Neural cell (in vitro differentiated cells): Measurements from ENCODE around the gene EYA4. TPM values are rescaled to one million over a fixed set of nuclear protein-coding genes. Genes with fewer than 3 reads are reported as not detected.

Experiments used
- H2AFZ ChIP-seq: fragments of 200-600, 300-800 bp; sonication (generic), shearing (Covaris generic); 2 replicates; pipeline ENCODE4 v1.6.0; 2014; ENCODE audit warnings: low read depth, mild to moderate bottlenecking, antibody characterized with exemption, low read length, moderate library complexity
- H3F3A ChIP-seq: fragments of 200-600 bp; shearing (Covaris generic); 2 replicates; pipeline ENCODE4 v1.6.1; 2016; ENCODE audit warnings: mild to moderate bottlenecking, moderate library complexity, mixed read lengths, antibody characterized with exemption, low read length; ENCODE audit not compliant: insufficient read depth, poor library complexity, severe bottlenecking
- H3K27ac ChIP-seq: fragments of 200-600, 300-800 bp; sonication (generic), shearing (Covaris generic); 2 replicates; pipeline ENCODE4 v1.5.1; 2014; ENCODE audit warnings: mild to moderate bottlenecking, low read length, moderate library complexity
- H3K27me3 ChIP-seq: fragments of 300-800, 200-600 bp; sonication (generic), shearing (Covaris generic); 2 replicates; pipeline ENCODE4 v1.6.0; 2014; ENCODE audit warnings: mild to moderate bottlenecking, low read depth, low read length, moderate library complexity; ENCODE audit not compliant: insufficient read depth
- H3K36me3 ChIP-seq: fragments of 300-800, 200-600 bp; sonication (generic), shearing (Covaris generic); 2 replicates; pipeline ENCODE4 v1.5.1; 2014; ENCODE audit warnings: mild to moderate bottlenecking, antibody characterized with exemption, low read length, moderate library complexity; ENCODE audit not compliant: insufficient read depth
- H3K4me2 ChIP-seq: fragments of 300-800, 200-600 bp; sonication (generic), shearing (Covaris generic); 2 replicates; pipeline ENCODE4 v1.6.0; 2014; ENCODE audit warnings: mild to moderate bottlenecking, low read length
- H3K4me3 ChIP-seq: fragments of 300-800, 200-600 bp; sonication (generic), shearing (Covaris generic); 2 replicates; pipeline ENCODE4 v1.5.1; 2014; ENCODE audit warnings: mild to moderate bottlenecking, low read length, moderate library complexity
- H3K79me2 ChIP-seq: fragments of 200-600 bp; shearing (Covaris generic); replicated peaks from 2 replicates; pipeline ENCODE4 v1.6.0; 2014; ENCODE audit warnings: mild to moderate bottlenecking, low read length, moderate library complexity; ENCODE audit not compliant: insufficient read depth
- H3K9ac ChIP-seq: fragments of 300-800, 200-600 bp; sonication (generic), shearing (Covaris generic); 2 replicates; pipeline ENCODE4 v1.6.1; 2016; ENCODE audit warnings: mild to moderate bottlenecking, low read length, mixed read lengths
- H3K9me2 ChIP-seq: fragments of 200-600 bp; shearing (Covaris generic); 2 replicates; pipeline ENCODE4 v1.6.1; 2016; ENCODE audit warnings: mild to moderate bottlenecking, low read length, mixed read lengths; ENCODE audit not compliant: insufficient read depth
- H3K9me3 ChIP-seq: fragments of 200-600, 300-800 bp; sonication (generic), shearing (Covaris generic); 2 replicates; pipeline ENCODE4 v1.6.1; 2016; ENCODE audit warnings: mild to moderate bottlenecking, mixed run types, low read length, moderate library complexity, mixed read lengths
- H4K20me1 ChIP-seq: fragments of 200-600 bp; shearing (Covaris generic); 2 replicates; pipeline ENCODE4 v1.6.1; 2016; ENCODE audit warnings: mild to moderate bottlenecking, mixed run types; ENCODE audit not compliant: insufficient read depth
- EP300 ChIP-seq: fragments of 450-650 bp; conservative IDR thresholded peaks from 2 replicates; pipeline ENCODE4 v1.6.1; 2014; ENCODE audit warnings: antibody characterized with exemption, mild to moderate bottlenecking, moderate library complexity; ENCODE audit not compliant: poor library complexity, severe bottlenecking
- EZH2 ChIP-seq: fragments of 200-600, 300-800 bp; shearing (Covaris generic), sonication (generic); IDR thresholded peaks from 2 replicates; pipeline ENCODE4 v1.6.1; 2014; ENCODE audit warnings: antibody characterized with exemption, low read length, borderline replicate concordance, mild to moderate bottlenecking; ENCODE audit not compliant: insufficient read depth, poor library complexity, severe bottlenecking
- MXI1 ChIP-seq: fragments of 450-650 bp; conservative IDR thresholded peaks from 2 replicates; pipeline ENCODE4 v1.6.1; 2014; ENCODE audit warnings: antibody characterized with exemption, mild to moderate bottlenecking; ENCODE audit not compliant: poor library complexity, severe bottlenecking
- POLR2AphosphoS5 ChIP-seq: IDR thresholded peaks from 2 replicates; pipeline ENCODE4 v1.6.1; 2012
- RAD21 ChIP-seq: fragments of 450-650 bp; conservative IDR thresholded peaks from 2 replicates; pipeline ENCODE4 v1.6.1; 2014; ENCODE audit warnings: antibody characterized with exemption, mild to moderate bottlenecking, moderate library complexity
- SMC3 ChIP-seq: fragments of 450-650 bp; conservative IDR thresholded peaks from 2 replicates; pipeline ENCODE4 v1.6.1; 2014; ENCODE audit warnings: antibody characterized with exemption, mild to moderate bottlenecking, moderate library complexity; ENCODE audit not compliant: poor library complexity
- TAF1 ChIP-seq: IDR thresholded peaks from 2 replicates; pipeline ENCODE4 v1.6.1; 2012; ENCODE audit warnings: low read depth
- polyA plus RNA-seq: library from polyadenylated mRNA; depleted of rRNA; stranded (reverse); fragments of >200 nt; gene quantifications from 2 replicates; pipeline ENCODE4 v1.2.3, GENCODE V29; 2014
- TF ChIP-seq, protein P1 (sequence below): IDR thresholded peaks from 2 replicates; pipeline ENCODE4 v1.6.1; 2012; ENCODE audit warnings: borderline replicate concordance
- TF ChIP-seq, protein P2 (sequence below): fragments of 450-650 bp; IDR thresholded peaks from 2 replicates; pipeline ENCODE4 v1.5.1; 2014; ENCODE audit warnings: antibody characterized with exemption, mild to moderate bottlenecking, moderate library complexity; ENCODE audit not compliant: poor library complexity, severe bottlenecking

The EYA4 gene
- polyA plus RNA-seq, 1 donor from 2014 or later: 2.6 TPM

DNA sequence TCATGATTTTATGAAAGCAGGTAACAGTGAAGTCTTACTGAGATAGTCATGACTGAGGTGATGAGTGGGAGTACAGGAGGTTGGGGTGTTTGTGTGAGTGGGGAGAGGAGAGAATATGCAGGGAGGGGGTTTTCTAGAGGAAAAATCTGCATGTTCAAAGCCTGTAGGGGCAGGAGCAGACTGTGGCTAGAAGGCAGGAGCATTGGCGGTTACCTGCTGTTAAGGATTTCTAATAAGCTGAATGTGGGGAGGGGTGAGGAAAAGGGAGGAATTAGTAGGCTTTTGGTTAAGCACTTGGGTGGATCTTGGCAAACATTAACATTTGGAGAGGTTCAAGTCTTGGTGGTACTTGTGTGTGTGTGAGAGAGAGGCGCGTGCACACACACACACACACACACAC, 70.8 kb downstream of the EYA4 start:
- Histone ChIP-seq H3K79me2 (no peaks in the 10 kb centered on the region), H2AFZ (no peak overlapping the region), H3K9ac (no peak overlapping the region), H3K36me3 (no peaks in the 10 kb centered on the region), H4K20me1 (no peaks in the 10 kb centered on the region), H3K4me3 (no peak overlapping the region), H3K9me2 (no peaks in the 10 kb centered on the region), H3F3A (no peaks in the 10 kb centered on the region), H3K27ac (no peak overlapping the region), H3K27me3 (no peaks in the 10 kb centered on the region), H3K9me3 (no peaks in the 10 kb centered on the region), H3K4me2 (no peak overlapping the region)
- no peak for TF ChIP-seq EP300
- no peak for TF ChIP-seq SMC3
- no peak for TF ChIP-seq TAF1
- TF ChIP-seq, protein P1, sequence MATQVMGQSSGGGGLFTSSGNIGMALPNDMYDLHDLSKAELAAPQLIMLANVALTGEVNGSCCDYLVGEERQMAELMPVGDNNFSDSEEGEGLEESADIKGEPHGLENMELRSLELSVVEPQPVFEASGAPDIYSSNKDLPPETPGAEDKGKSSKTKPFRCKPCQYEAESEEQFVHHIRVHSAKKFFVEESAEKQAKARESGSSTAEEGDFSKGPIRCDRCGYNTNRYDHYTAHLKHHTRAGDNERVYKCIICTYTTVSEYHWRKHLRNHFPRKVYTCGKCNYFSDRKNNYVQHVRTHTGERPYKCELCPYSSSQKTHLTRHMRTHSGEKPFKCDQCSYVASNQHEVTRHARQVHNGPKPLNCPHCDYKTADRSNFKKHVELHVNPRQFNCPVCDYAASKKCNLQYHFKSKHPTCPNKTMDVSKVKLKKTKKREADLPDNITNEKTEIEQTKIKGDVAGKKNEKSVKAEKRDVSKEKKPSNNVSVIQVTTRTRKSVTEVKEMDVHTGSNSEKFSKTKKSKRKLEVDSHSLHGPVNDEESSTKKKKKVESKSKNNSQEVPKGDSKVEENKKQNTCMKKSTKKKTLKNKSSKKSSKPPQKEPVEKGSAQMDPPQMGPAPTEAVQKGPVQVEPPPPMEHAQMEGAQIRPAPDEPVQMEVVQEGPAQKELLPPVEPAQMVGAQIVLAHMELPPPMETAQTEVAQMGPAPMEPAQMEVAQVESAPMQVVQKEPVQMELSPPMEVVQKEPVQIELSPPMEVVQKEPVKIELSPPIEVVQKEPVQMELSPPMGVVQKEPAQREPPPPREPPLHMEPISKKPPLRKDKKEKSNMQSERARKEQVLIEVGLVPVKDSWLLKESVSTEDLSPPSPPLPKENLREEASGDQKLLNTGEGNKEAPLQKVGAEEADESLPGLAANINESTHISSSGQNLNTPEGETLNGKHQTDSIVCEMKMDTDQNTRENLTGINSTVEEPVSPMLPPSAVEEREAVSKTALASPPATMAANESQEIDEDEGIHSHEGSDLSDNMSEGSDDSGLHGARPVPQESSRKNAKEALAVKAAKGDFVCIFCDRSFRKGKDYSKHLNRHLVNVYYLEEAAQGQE: no peak

DNA sequence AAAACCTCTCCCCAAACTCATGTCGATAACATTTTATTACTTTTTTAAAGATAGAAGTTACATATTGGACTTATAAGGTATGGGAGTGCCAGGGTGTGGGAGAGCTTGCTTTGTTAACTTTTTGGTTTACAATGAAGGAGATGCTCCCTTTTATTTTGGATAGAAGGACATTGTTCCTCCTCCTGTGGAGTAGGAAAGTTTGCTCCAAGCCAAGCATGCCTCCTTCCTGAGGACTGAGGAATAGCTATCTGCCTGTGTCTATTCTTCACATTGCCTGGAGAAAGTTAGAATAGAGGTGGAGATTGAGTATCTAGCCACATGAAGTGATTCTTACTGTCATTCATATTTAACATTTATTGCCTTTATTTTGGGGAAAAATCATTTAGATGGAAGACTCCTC, 71.9 kb downstream of the EYA4 start:
- Histone ChIP-seq H3K9me3 (no peaks in the 10 kb centered on the region), H3K4me2 (no peak overlapping the region), H3K9ac (no peak overlapping the region), H2AFZ (no peak overlapping the region), H4K20me1 (no peaks in the 10 kb centered on the region), H3F3A (no peaks in the 10 kb centered on the region), H3K9me2 (no peaks in the 10 kb centered on the region), H3K27ac (no peak overlapping the region), H3K4me3 (no peak overlapping the region), H3K27me3 (no peaks in the 10 kb centered on the region), H3K36me3 (no peaks in the 10 kb centered on the region), H3K79me2 (no peaks in the 10 kb centered on the region)
- no peak for TF ChIP-seq RAD21
- TF ChIP-seq EP300: no peak
- TF ChIP-seq, protein P2, sequence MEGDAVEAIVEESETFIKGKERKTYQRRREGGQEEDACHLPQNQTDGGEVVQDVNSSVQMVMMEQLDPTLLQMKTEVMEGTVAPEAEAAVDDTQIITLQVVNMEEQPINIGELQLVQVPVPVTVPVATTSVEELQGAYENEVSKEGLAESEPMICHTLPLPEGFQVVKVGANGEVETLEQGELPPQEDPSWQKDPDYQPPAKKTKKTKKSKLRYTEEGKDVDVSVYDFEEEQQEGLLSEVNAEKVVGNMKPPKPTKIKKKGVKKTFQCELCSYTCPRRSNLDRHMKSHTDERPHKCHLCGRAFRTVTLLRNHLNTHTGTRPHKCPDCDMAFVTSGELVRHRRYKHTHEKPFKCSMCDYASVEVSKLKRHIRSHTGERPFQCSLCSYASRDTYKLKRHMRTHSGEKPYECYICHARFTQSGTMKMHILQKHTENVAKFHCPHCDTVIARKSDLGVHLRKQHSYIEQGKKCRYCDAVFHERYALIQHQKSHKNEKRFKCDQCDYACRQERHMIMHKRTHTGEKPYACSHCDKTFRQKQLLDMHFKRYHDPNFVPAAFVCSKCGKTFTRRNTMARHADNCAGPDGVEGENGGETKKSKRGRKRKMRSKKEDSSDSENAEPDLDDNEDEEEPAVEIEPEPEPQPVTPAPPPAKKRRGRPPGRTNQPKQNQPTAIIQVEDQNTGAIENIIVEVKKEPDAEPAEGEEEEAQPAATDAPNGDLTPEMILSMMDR: no peak
- TF ChIP-seq, protein P1: no peak
- TF ChIP-seq TAF1: no peak
- TF ChIP-seq EZH2: no peak
- TF ChIP-seq POLR2AphosphoS5: no peak
- TF ChIP-seq SMC3: no peak
- no peak for TF ChIP-seq MXI1
